B cell (primary cell): ENCODE results near the gene TSHB.

Source experiments
- CTCF ChIP-seq: fragments of 200-600 bp; IDR thresholded peaks from one replicate; pipeline ENCODE4 v1.8.0; 2022; ENCODE audit warnings: antibody characterized with exemption, mild to moderate bottlenecking
- EZH2 ChIP-seq: IDR thresholded peaks from 2 replicates; pipeline ENCODE4 v1.6.1; 2012; ENCODE audit warnings: borderline replicate concordance, low read depth, mild to moderate bottlenecking, moderate library complexity, low read length; ENCODE audit not compliant: insufficient read depth, poor library complexity, severe bottlenecking

GRCh38 chr1:115051850-115052249 lies 22.2 kb downstream of the TSHB start:
- TF ChIP-seq CTCF (no peak), EZH2 (no peak)
